Mucosa of descending colon (tissue), 3 donors: ENCODE measurements around the gene LRRC51. TPM values are rescaled to one million over a fixed set of nuclear protein-coding genes. Genes with fewer than 3 reads are reported as not detected.

Source experiments
- ATAC-seq: fragments of 200-7000 bp; cut with Tn5 transposase; one replicate; pipeline ENCODE4 v1.9.1; 2020; ENCODE audit warnings: mild to moderate bottlenecking, moderate library complexity
- DNase-seq, 3 donors: peaks; one replicate each; pipeline ENCODE4 v3.0.0-alpha.2; 2020
- H3K36me3 ChIP-seq: fragments of 200-600 bp; one replicate; pipeline ENCODE4 v1.8.0; 2021; ENCODE audit warnings: low read depth, mild to moderate bottlenecking
- H3K4me1 ChIP-seq: fragments of 200-600 bp; one replicate; pipeline ENCODE4 v1.8.0; 2021; ENCODE audit warnings: low read depth, mild to moderate bottlenecking
- H3K4me3 ChIP-seq: fragments of 200-600 bp; one replicate; pipeline ENCODE4 v1.8.0; 2021; ENCODE audit warnings: mild to moderate bottlenecking
- H3K9me3 ChIP-seq: fragments of 200-600 bp; one replicate; pipeline ENCODE4 v1.8.0; 2021; ENCODE audit warnings: mild to moderate bottlenecking
- CTCF ChIP-seq: fragments of 200-600 bp; IDR thresholded peaks from one replicate; pipeline ENCODE4 v1.8.0; 2022; ENCODE audit warnings: antibody characterized with exemption, mild to moderate bottlenecking
- intact Hi-C, 2 donors: fragments of 100-400 bp; cut with DNase I in 1 of 2; cut with micrococcal nuclease in 1 of 2; formaldehyde crosslinking; loops; one replicate each; pipeline versions ENCODE4 v1.11.0 to v1.11.1; 2022; cut with DNase I, micrococcal nuclease
- total RNA-seq, 3 donors: library from RNA; stranded (reverse); fragmentation: NEBNext Ultra II Directional in 2 of 3; extraction: Animal tissue kit (Norgen Biotek cat#: 25700) in 2 of 3; gene quantifications; one replicate each; pipeline versions ENCODE4 v1.2.1 to v1.2.4, GENCODE V29; 2021 to 2023
- donor health status: DM: no; HTN: no; CAD: no; lungs with moderate emphysema.
- donor health status: DM: no; HTN: no; CAD: no.
- donor health status: DM: no; HTN: yes; CAD: no.

Gene LRRC51
- total RNA-seq, 3 donors from 2014 or later: 7.5 to 9.4 (median 9.4) TPM

GRCh38 chr11:72122607-72123006, 42.0 kb downstream of the LRRC51 start:
- no peak overlapping the region for H3K4me3 ChIP-seq
- intact Hi-C loops: no loop called here
- DNase-seq (no peak), ATAC-seq (no peak)
- H3K9me3 ChIP-seq: no peaks in the 10 kb centered on the region
- no peaks in the 10 kb centered on the region for H3K4me1 ChIP-seq
- no peaks in the 10 kb centered on the region for H3K36me3 ChIP-seq
- no peak for TF ChIP-seq CTCF

GRCh38 chr11:72123117-72123653, 42.5 kb downstream of the LRRC51 start:
- Histone ChIP-seq H3K4me1 (no peaks in the 10 kb centered on the region), H3K4me3 (no peak overlapping the region), H3K36me3 (no peaks in the 10 kb centered on the region), H3K9me3 (peaks cover 4% of the 10 kb centered on the region)
- intact Hi-C loops: no loop called here
- TF ChIP-seq CTCF: no peak
- DNase-seq: no peak
- no peak for ATAC-seq

- DNase-seq (no peak), ATAC-seq (no peak)
- Histone ChIP-seq H3K9me3 (peaks cover 4% of the 10 kb centered on the region), H3K4me3 (no peak overlapping the region), H3K36me3 (no peaks in the 10 kb centered on the region), H3K4me1 (no peaks in the 10 kb centered on the region)
- TF ChIP-seq CTCF: no peak
- intact Hi-C loops: no loop called here
Observed at GRCh38 chr11:72124046-72124445, 43.4 kb downstream of the LRRC51 start.

- no peaks in the 10 kb centered on the region for H3K36me3 ChIP-seq
- no peak for ATAC-seq
- no peak for DNase-seq
- H3K9me3 ChIP-seq: peaks cover 4% of the 10 kb centered on the region
- intact Hi-C loops: no loop called here
- no peaks in the 10 kb centered on the region for H3K4me1 ChIP-seq
- no peak overlapping the region for H3K4me3 ChIP-seq
- no peak for TF ChIP-seq CTCF
Observed at GRCh38 chr11:72125956-72126355, 45.3 kb downstream of the LRRC51 start.

GRCh38 chr11:72127923-72128322, 47.3 kb downstream of the LRRC51 start:
- no peaks in the 10 kb centered on the region for H3K4me1 ChIP-seq
- no peak for DNase-seq
- no peaks in the 10 kb centered on the region for H3K36me3 ChIP-seq
- no peak overlapping the region for H3K4me3 ChIP-seq
- no peak for ATAC-seq
- peaks cover 4% of the 10 kb centered on the region for H3K9me3 ChIP-seq
- intact Hi-C loops: no loop called here
- TF ChIP-seq CTCF: no peak

- no peak for TF ChIP-seq CTCF
- DNase-seq (no peak), ATAC-seq (no peak)
- no peak overlapping the region for H3K4me3 ChIP-seq
- peaks cover 4% of the 10 kb centered on the region for H3K9me3 ChIP-seq
- no peaks in the 10 kb centered on the region for H3K4me1 ChIP-seq
- intact Hi-C loops: no loop called here
- H3K36me3 ChIP-seq: no peaks in the 10 kb centered on the region
Observed at GRCh38 chr11:72129381-72129780, 48.7 kb downstream of the LRRC51 start.
